NOMO-1 treated with DMSO at 0.1 percent for 48 hours (cell line): ENCODE measurements around the gene CMTM6.
"Not testable (repeated sequence)": the region's sequence is repeated elsewhere in the genome, so short reads cannot be mapped to it uniquely, and the experiment has no call there.

Experiments used
- DNase-seq: peaks from one replicate; lab custom pipeline; 2025; ENCODE audit not compliant: unreplicated experiment; lab: John Stamatoyannopoulos, UW

The CMTM6 gene

GRCh38 chr3:32448686-32449474, 53.8 kb downstream of the CMTM6 start:
- no peak for DNase-seq

GRCh38 chr3:32447865-32448400, 54.7 kb downstream of the CMTM6 start:
- no peak for DNase-seq

- no peak for DNase-seq
These were observed 59.2 kb downstream of the CMTM6 start for GRCh38 chr3:32443478-32443877.

GRCh38 chr3:32442766-32443165, 59.9 kb downstream of the CMTM6 start:
- DNase-seq: no peak

- no peak for DNase-seq
These were observed 61.9 kb downstream of the CMTM6 start for GRCh38 chr3:32440611-32441350.

- DNase-seq: not testable (repeated sequence)
These were observed 63.2 kb downstream of the CMTM6 start for GRCh38 chr3:32439421-32439820.

GRCh38 chr3:32438596-32439344, 63.9 kb downstream of the CMTM6 start:
- no peak for DNase-seq

- no peak for DNase-seq
These were observed 64.8 kb downstream of the CMTM6 start for GRCh38 chr3:32437896-32438295.

GRCh38 chr3:32436816-32437189, 65.8 kb downstream of the CMTM6 start:
- no peak for DNase-seq

GRCh38 chr3:32435911-32436815, 66.5 kb downstream of the CMTM6 start:
- DNase-seq: no peak

- DNase-seq: no peak
These were observed 68.4 kb downstream of the CMTM6 start for GRCh38 chr3:32434206-32434605.

GRCh38 chr3:32432711-32433530, 69.7 kb downstream of the CMTM6 start:
- peak; percentile 76 for DNase-seq

GRCh38 chr3:32432045-32432710, 70.5 kb downstream of the CMTM6 start:
- DNase-seq: no peak

GRCh38 chr3:32431481-32431880, 71.2 kb downstream of the CMTM6 start:
- no peak for DNase-seq
